ENCODE results near the gene NEK9. TPM values are rescaled to one million over a fixed set of nuclear protein-coding genes. Genes with fewer than 3 reads are reported as not detected.

NEK9 gene
- total RNA-seq (2014; rRNA removed; shearing (Covaris generic); ENCODE audit: low replicate concordance), result 19.7 and 67.7 TPM in 2 replicates

DNA sequence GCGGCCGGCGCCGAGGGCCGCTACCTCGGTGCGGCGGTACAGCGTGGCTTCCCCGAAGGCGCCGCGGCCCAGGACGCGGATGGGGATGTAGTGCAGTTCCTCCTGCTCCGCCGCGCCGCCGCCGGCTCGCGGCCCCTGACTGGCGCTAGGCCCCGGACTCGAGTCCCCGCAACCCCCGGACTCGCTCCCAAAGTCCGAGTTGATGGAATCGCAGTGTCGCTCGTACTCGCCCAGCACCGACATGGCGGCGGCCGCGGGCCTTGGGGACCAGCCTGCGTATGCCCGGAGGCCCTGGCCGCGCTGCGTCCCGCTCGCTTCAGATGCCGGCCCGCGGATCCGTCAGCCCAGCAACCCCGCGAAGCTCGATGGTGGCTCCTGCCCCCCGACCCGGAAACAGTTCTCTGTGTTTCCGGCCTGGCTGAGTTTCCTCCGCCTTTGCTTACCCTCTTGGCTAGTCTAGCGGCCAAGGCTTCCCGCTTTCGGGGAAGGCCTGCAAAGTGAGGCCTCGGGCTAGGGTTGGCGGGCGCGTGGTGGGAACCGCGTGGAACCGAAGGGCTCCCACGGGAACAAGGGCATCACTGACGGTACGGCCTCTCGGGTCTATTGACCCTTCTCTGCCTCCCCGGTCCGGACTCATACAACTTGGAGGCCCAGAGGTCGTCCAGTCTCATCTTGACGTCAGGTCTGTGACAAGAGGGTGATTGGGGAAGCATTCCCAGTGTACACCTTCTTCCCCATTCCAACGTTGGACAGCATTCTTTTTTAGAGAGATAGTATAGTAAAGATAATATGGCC, at the start of gene NEK9:
Gene NEK9 (minus strand): TSS at position 370 of the 795 bp plus-strand sequence. CDS start 127 bp downstream, at position 243.
- Histone ChIP-seq H3K36me3 (peaks cover 5% of the 10 kb centered on the region), H3K27me3 (no peaks in the 10 kb centered on the region), H3K9me3 (no peaks in the 10 kb centered on the region), H3K4me3 (peak within 1 kb of the TSS; percentile 89)
- peak; percentile 88 for DNase-seq

DNA sequence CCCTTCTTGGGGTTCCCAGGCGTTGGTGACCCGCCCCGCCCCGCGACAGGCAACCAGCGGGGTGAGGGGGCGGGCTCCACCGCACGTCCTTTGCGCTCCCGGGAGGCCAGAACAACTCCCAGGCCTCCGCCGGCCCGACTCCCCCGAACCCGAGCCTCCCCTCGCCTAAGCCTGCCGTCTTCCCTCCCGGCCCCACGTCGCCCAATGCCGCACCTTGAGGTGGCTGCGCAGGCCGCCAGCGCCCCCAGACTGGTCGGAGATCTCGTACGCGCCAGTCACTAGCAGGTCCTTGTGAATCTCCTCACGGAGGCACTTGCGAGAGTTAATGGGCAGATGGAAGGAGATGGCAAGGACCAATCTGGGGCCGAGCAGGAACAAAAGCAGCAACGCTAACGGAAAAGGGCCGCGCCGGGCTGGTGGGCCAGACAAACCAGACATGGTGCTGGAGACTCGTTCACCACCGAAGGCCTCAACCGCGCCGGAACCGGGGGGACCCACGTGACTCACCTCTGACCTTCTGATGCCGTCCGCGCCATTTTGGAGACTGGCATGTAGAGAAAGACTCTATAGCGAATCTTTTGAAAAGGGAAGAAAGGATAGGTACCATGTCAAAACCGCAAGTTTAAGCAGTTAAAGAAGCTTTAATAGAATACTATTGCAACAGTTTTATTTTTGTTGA, 49.4 kb upstream of the NEK9 start, which contains the start of gene TMED10:
Gene TMED10 (minus strand): TSS at position 471 of the 679 bp plus-strand sequence. CDS start 33 bp downstream, at position 438.
- H3K36me3 ChIP-seq, result peaks cover 3% of the 10 kb centered on the region
- DNase-seq, result peak; percentile 74
- no peaks in the 10 kb centered on the region for H3K9me3 ChIP-seq
- peak within 1 kb of the TSS; percentile 92 for H3K4me3 ChIP-seq
- no peaks in the 10 kb centered on the region for H3K27me3 ChIP-seq

- peaks cover 3% of the 10 kb centered on the region for H3K36me3 ChIP-seq
- no peaks in the 10 kb centered on the region for H3K9me3 ChIP-seq
- no peaks in the 10 kb centered on the region for H3K27me3 ChIP-seq
- DNase-seq, result no peak
- peak overlapping the region; percentile 92 for H3K4me3 ChIP-seq
Observed at GRCh38 chr14:75175677-75176141, 48.9 kb upstream of the NEK9 start.

DNA sequence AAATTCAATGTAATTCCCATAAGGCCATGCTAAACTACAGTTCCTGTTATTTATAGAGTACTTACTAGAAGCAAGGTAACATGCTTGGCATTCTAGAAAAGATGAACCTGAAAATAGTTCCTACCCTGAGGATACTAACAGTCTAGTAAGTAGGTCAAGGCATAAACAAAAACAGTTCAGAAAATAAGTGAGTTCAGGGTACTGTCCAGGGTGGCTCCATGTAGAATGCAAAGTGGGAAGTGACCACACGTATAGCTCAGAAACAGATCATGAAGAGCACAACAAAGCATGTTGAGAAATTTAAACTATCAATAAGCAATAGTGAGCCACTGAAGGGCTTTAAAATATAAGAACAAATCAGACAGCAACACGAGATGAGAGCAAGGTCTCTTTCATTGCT, 47.2 kb upstream of the NEK9 start:
- H3K36me3 ChIP-seq, result peaks cover 3% of the 10 kb centered on the region
- H3K4me3 ChIP-seq, result peak overlapping the region; percentile 92
- H3K27me3 ChIP-seq, result no peaks in the 10 kb centered on the region
- H3K9me3 ChIP-seq, result no peaks in the 10 kb centered on the region
- no peak for DNase-seq

- DNase-seq, result no peak
- H3K27me3 ChIP-seq, result no peaks in the 10 kb centered on the region
- H3K36me3 ChIP-seq, result no peaks in the 10 kb centered on the region; the same call in none of the 2 replicates
- H3K9me3 ChIP-seq, result no peaks in the 10 kb centered on the region
- H3K4me3 ChIP-seq, result no peak overlapping the region
Observed at GRCh38 chr14:75170772-75171171, 43.9 kb upstream of the NEK9 start.

- H3K4me3 ChIP-seq, result no peak overlapping the region
- no peak for DNase-seq
- H3K9me3 ChIP-seq, result no peaks in the 10 kb centered on the region
Observed at GRCh38 chr14:75168586-75169335, 41.9 kb upstream of the NEK9 start.

DNA sequence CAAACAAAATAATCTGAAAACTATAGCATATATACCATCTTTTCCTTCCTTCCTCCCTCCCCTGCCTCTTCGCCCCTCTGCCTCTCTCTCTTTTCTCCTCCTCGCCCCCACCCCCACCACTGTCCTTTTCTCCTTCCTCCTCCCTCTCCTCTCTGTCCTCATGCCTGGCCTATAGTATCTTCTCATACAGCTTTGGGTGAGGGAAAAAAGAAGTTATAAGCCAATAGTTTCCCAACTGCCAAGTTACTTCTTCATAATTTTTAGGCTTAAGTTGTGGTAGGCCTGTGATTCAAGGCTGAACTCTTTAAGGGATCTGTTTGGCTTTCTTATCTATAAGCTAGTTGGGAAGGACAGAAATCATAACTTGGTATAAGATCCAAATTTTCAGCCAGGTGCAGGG, 40.5 kb upstream of the NEK9 start:
- no peak for DNase-seq
- H3K4me3 ChIP-seq, result no peak overlapping the region
- no peaks in the 10 kb centered on the region for H3K27me3 ChIP-seq
- H3K36me3 ChIP-seq, result no peaks in the 10 kb centered on the region
- no peaks in the 10 kb centered on the region for H3K9me3 ChIP-seq

More at GRCh38 chr14:75168586-75169335, 41.9 kb upstream of the NEK9 start:
- no peaks in the 10 kb centered on the region for H3K27me3 ChIP-seq
- H3K36me3 ChIP-seq, result no peaks in the 10 kb centered on the region; the same call in 1 of the 2 replicates

GRCh38 chr14:75165586-75166391, 38.9 kb upstream of the NEK9 start:
- H3K4me3 ChIP-seq, result no peak overlapping the region
- H3K9me3 ChIP-seq, result no peaks in the 10 kb centered on the region
- no peak for DNase-seq
- H3K36me3 ChIP-seq, result no peaks in the 10 kb centered on the region
- H3K27me3 ChIP-seq, result no peaks in the 10 kb centered on the region

GRCh38 chr14:75164809-75165208, 38.0 kb upstream of the NEK9 start:
- H3K27me3 ChIP-seq, result no peaks in the 10 kb centered on the region
- H3K9me3 ChIP-seq, result no peaks in the 10 kb centered on the region
- no peak overlapping the region for H3K4me3 ChIP-seq
- DNase-seq, result no peak
- no peaks in the 10 kb centered on the region for H3K36me3 ChIP-seq

GRCh38 chr14:75163677-75164076, 36.8 kb upstream of the NEK9 start:
- H3K9me3 ChIP-seq, result no peaks in the 10 kb centered on the region
- no peaks in the 10 kb centered on the region; the same call in 1 of the 2 replicates for H3K36me3 ChIP-seq
- H3K27me3 ChIP-seq, result no peaks in the 10 kb centered on the region
- H3K4me3 ChIP-seq, result no peak overlapping the region
- no peak for DNase-seq

GRCh38 chr14:75162631-75163030, 35.8 kb upstream of the NEK9 start:
- no peaks in the 10 kb centered on the region for H3K9me3 ChIP-seq
- no peak overlapping the region for H3K4me3 ChIP-seq

DNA sequence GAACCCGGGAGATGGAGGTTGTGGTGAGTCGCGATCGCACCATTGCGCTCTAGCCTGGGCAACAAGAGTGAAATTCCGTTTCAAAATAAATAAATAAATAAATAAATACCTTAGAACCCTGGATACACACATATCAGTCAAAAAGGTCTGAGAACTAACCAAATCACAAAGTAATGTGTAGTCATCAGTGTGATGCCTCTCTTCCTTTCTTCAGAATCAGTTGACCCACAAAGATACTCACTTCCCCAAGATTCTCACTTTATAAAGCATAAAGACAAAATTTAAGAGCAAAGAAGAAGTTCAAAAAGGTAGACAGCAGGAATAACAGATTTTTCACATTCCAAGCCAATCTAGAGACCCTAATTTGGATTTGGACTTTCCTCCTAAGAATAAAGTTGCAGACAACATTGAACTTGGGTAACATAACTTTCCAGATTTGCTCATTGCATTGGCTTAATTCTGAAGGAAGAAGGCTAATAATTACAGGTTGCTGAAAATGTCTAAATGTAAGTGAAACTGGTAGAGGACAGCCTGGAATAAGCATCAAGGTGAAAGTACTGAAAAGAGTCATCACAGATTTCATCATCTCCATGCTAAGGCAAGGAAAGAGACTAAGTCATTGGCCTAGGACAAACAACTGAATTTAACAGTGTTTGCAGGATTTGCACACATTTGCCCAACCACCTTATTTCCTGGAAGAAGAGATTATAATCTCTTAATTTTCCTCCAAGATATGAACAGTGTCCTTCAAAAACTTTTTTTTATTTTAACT, 32.2 kb upstream of the NEK9 start:
- Histone ChIP-seq H3K9me3 (no peaks in the 10 kb centered on the region), H3K4me3 (no peak overlapping the region), H3K36me3 (no peaks in the 10 kb centered on the region; the same call in 1 of the 2 replicates), H3K27me3 (no peaks in the 10 kb centered on the region)
- no peak for DNase-seq

More at GRCh38 chr14:75162631-75163030, 35.8 kb upstream of the NEK9 start:
- no peaks in the 10 kb centered on the region; the same call in 1 of the 2 replicates for H3K36me3 ChIP-seq
- no peak for DNase-seq
- H3K27me3 ChIP-seq, result no peaks in the 10 kb centered on the region

DNA sequence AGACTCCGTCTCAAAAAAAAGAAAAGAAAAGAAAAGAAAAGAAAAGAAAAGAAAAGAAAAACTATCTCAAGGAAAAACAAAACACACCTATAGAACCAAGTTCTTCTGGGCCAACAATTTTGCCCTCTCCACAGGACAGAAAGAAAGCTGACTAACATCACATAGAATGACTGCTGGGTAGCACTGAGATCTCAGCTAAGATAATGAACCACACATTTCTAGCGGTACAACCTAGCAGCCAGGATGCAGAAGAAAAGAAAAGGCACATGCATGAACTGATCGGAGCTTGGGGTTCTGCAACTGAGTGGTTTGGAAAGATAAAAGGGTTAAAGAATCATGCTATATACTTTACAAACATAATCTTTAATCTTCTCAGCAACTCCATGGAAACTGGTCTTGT, 30.1 kb upstream of the NEK9 start:
- peaks cover 4% of the 10 kb centered on the region for H3K36me3 ChIP-seq
- DNase-seq, result no peak
- H3K4me3 ChIP-seq, result no peak overlapping the region
- H3K9me3 ChIP-seq, result no peaks in the 10 kb centered on the region
- H3K27me3 ChIP-seq, result no peaks in the 10 kb centered on the region

GRCh38 chr14:75156111-75156510, 29.3 kb upstream of the NEK9 start:
- no peaks in the 10 kb centered on the region for H3K9me3 ChIP-seq
- peaks cover 9% of the 10 kb centered on the region for H3K36me3 ChIP-seq
- DNase-seq, result no peak
- no peaks in the 10 kb centered on the region for H3K27me3 ChIP-seq
- H3K4me3 ChIP-seq, result no peak overlapping the region

DNA sequence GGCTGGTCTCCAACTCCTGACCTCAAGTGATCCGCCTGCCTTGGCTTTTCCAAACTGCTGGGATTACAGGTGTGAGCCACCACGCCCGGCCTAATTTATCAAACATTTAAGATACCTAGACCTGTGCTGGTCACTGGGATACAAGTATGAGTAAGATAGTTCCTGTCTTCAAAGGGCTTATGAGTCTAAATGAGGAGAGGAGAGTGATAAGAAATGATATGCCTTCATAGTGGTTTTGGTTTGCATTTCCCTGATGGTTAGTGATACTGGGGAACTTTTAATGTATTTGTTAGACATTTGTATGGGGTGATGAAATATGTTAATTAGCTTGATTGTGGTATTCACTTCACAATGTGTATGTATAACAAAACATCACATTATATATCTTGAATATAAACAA, 28.3 kb upstream of the NEK9 start:
- Histone ChIP-seq H3K36me3 (peaks cover 10% of the 10 kb centered on the region), H3K4me3 (no peak overlapping the region), H3K27me3 (no peaks in the 10 kb centered on the region), H3K9me3 (no peaks in the 10 kb centered on the region)
- DNase-seq, result no peak

Data from MG63 (cell line).